Astrocyte of the spinal cord (primary cell): Measurements from ENCODE around the gene ADCY1.

ENCODE experiments used
- DNase-seq: peaks from one replicate; pipeline ENCODE4 v3.0.0; 2011; ENCODE audit warnings: low read depth, low spot score
- H3K4me3 ChIP-seq: 2 replicates; pipeline ENCODE4 v1.5.1; 2011; ENCODE audit warnings: low read depth, mild to moderate bottlenecking, low read length, moderate library complexity
- in situ Hi-C: cut with HindIII; loops from 2 replicates; pipeline ENCODE4 v1.10.0; 2017; ENCODE audit warnings: low sequenced_read_pairs
- TF ChIP-seq, protein P1 (sequence below): IDR thresholded peaks from 2 replicates; pipeline ENCODE4 v1.5.1; 2012; ENCODE audit warnings: low read depth, mild to moderate bottlenecking, low read length, inconsistent platforms

Gene ADCY1

GRCh38 chr7:45627691-45628456 lies 53.7 kb downstream of the ADCY1 start:
- no peak for DNase-seq
- TF ChIP-seq, protein P1, sequence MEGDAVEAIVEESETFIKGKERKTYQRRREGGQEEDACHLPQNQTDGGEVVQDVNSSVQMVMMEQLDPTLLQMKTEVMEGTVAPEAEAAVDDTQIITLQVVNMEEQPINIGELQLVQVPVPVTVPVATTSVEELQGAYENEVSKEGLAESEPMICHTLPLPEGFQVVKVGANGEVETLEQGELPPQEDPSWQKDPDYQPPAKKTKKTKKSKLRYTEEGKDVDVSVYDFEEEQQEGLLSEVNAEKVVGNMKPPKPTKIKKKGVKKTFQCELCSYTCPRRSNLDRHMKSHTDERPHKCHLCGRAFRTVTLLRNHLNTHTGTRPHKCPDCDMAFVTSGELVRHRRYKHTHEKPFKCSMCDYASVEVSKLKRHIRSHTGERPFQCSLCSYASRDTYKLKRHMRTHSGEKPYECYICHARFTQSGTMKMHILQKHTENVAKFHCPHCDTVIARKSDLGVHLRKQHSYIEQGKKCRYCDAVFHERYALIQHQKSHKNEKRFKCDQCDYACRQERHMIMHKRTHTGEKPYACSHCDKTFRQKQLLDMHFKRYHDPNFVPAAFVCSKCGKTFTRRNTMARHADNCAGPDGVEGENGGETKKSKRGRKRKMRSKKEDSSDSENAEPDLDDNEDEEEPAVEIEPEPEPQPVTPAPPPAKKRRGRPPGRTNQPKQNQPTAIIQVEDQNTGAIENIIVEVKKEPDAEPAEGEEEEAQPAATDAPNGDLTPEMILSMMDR = no peak
- no peak overlapping the region for H3K4me3 ChIP-seq
- in situ Hi-C loops = no loop called here

DNA sequence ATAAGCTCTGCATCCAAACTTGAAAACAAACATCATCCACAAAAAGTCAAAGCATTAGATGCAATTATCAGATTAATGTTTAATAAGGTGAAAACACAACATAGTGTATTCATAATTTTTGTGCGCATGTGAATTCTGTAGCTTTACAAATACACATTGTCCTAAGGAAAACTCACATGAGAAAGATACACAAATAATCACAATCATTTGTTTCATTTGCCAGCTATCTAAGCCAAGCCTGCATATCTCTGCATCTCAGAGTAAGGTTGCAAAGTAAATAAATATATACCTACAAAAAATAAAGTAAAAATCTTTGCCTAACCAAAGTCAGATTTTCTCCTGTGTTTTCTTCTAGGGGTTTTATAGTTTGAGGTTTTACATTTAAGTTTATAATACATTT lies 57.4 kb downstream of the ADCY1 start:
- TF ChIP-seq, protein P1 = no peak
- no peak overlapping the region for H3K4me3 ChIP-seq
- DNase-seq = no peak
- in situ Hi-C loops = no loop called here

GRCh38 chr7:45636733-45637132 lies 62.6 kb downstream of the ADCY1 start:
- DNase-seq = no peak
- TF ChIP-seq, protein P1 = no peak
- in situ Hi-C loops = no loop called here
- H3K4me3 ChIP-seq = no peak overlapping the region

DNA sequence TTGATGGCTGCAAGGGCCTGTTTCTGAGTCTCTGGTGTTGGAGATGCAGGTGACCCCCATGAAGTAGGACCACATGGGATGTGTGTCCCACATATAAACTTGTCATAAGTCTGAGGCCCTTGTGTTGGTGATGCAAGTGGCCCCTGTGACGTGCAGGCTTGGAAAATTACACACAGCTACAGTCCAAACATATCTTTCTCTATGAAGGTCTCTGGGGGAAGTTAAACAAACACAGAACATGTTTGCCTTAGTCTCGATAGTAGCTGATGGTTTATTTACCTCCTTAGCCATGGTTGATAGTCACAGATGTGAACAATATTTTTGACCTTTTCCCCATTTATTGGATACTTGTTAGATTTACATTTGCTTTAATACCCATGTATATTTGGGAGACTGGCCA lies 64.7 kb downstream of the ADCY1 start:
- in situ Hi-C loops = no loop called here
- no peak overlapping the region for H3K4me3 ChIP-seq
- TF ChIP-seq, protein P1 = no peak
- DNase-seq = no peak

DNA sequence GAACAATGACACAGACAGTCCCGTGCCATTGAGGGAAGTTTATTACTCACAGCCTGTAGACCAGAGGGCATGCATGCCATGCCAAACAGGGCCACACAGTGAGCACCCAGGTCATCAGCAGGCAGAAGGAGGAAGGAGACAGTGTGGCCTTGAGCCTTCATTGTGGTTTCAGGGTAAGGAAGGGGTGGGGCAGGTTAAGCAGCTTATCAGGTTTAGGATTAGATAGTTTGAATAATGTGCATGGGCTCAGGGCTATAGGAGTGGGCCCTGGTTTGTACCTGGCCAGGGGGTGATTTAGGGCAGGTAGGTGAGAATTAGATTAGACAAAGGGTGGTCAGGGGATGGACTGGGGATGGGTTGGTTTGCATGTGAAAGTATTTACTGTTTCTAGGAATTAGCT lies 67.9 kb downstream of the ADCY1 start:
- H3K4me3 ChIP-seq = no peak overlapping the region
- DNase-seq = no peak
- TF ChIP-seq, protein P1 = no peak
- in situ Hi-C loops = no loop called here

- H3K4me3 ChIP-seq = no peak overlapping the region
- in situ Hi-C loops = no loop called here
- TF ChIP-seq, protein P1 = no peak
- no peak for DNase-seq
These were observed 69.5 kb downstream of the ADCY1 start for GRCh38 chr7:45643630-45644029.
